KMS-11 (cell line): Measurements from ENCODE around the gene MT1E.

Experiments used
- H2AFZ ChIP-seq: fragments of 200-600 bp; sonication (generic); 2 replicates; pipeline ENCODE4 v1.6.1; 2016; ENCODE audit warnings: antibody characterized with exemption, mixed run types, low read depth
- H3K27ac ChIP-seq: fragments of 200-600 bp; sonication (generic); 2 replicates; pipeline ENCODE4 v1.6.1; 2016; ENCODE audit warnings: mild to moderate bottlenecking, mixed run types
- H3K27me3 ChIP-seq: fragments of 200-600 bp; sonication (generic); 2 replicates; pipeline ENCODE4 v1.6.1; 2017; ENCODE audit warnings: mild to moderate bottlenecking, low read depth, mixed run types, moderate library complexity; ENCODE audit not compliant: insufficient read depth
- H3K36me3 ChIP-seq: fragments of 200-600 bp; sonication (generic); 2 replicates; pipeline ENCODE4 v1.6.1; 2017; ENCODE audit warnings: mild to moderate bottlenecking, mixed run types; ENCODE audit not compliant: insufficient read depth
- H3K4me1 ChIP-seq: fragments of 200-600 bp; sonication (generic); 2 replicates; pipeline ENCODE4 v1.6.1; 2016; ENCODE audit warnings: mild to moderate bottlenecking, low read depth, mixed run types; ENCODE audit not compliant: poor library complexity, severe bottlenecking
- H3K4me2 ChIP-seq: fragments of 200-600 bp; sonication (generic); 2 replicates; pipeline ENCODE4 v1.7.0; 2016; ENCODE audit warnings: mild to moderate bottlenecking, mixed run types
- H3K4me3 ChIP-seq: fragments of 200-600 bp; sonication (generic); IDR thresholded peaks from 2 replicates; pipeline ENCODE4 v1.6.1; 2017; ENCODE audit warnings: low read depth, low read length, mixed read lengths; ENCODE audit not compliant: insufficient read depth
- H3K79me2 ChIP-seq: fragments of 200-600 bp; sonication (generic); 2 replicates; pipeline ENCODE4 v1.6.1; 2016; ENCODE audit warnings: low read depth, mixed run types; ENCODE audit not compliant: insufficient read depth
- H3K9ac ChIP-seq: fragments of 200-600 bp; sonication (generic); 2 replicates; pipeline ENCODE4 v1.6.1; 2016; ENCODE audit warnings: mild to moderate bottlenecking, mixed run types
- H4K20me1 ChIP-seq: fragments of 200-600 bp; sonication (generic); 2 replicates; pipeline ENCODE4 v1.6.1; 2016; ENCODE audit warnings: mild to moderate bottlenecking, mixed run types; ENCODE audit not compliant: insufficient read depth
- CTCF ChIP-seq: fragments of 200-600 bp; sonication (generic); conservative IDR thresholded peaks from 2 replicates; pipeline ENCODE4 v1.6.1; 2017; ENCODE audit warnings: low read depth, mild to moderate bottlenecking, antibody characterized with exemption, low read length, moderate library complexity, mixed read lengths

Gene MT1E

GRCh38 chr16:56615353-56615752, 10.2 kb upstream of the MT1E start:
- Histone ChIP-seq H3K4me1 (no peaks in the 10 kb centered on the region), H4K20me1 (no peaks in the 10 kb centered on the region), H2AFZ (no peak overlapping the region), H3K27me3 (peaks cover 5% of the 10 kb centered on the region; the same call in 1 of the 2 replicates), H3K36me3 (no peaks in the 10 kb centered on the region), H3K4me2 (no peak overlapping the region), H3K9ac (no peak overlapping the region), H3K4me3 (no peak overlapping the region), H3K27ac (no peak overlapping the region), H3K79me2 (no peaks in the 10 kb centered on the region)
- TF ChIP-seq CTCF, result no peak

- Histone ChIP-seq H3K4me1 (no peaks in the 10 kb centered on the region), H3K79me2 (no peaks in the 10 kb centered on the region), H3K4me2 (no peak overlapping the region), H3K27ac (no peak overlapping the region), H3K9ac (no peak overlapping the region), H3K27me3 (no peaks in the 10 kb centered on the region), H2AFZ (no peak overlapping the region), H3K4me3 (no peak overlapping the region), H4K20me1 (no peaks in the 10 kb centered on the region), H3K36me3 (no peaks in the 10 kb centered on the region)
- no peak for TF ChIP-seq CTCF
Observed at GRCh38 chr16:56616608-56617211, 8.9 kb upstream of the MT1E start.

- Histone ChIP-seq H2AFZ (no peak overlapping the region), H4K20me1 (no peaks in the 10 kb centered on the region), H3K4me3 (no peak overlapping the region), H3K27ac (no peak overlapping the region), H3K79me2 (no peaks in the 10 kb centered on the region), H3K4me2 (no peak overlapping the region), H3K36me3 (no peaks in the 10 kb centered on the region), H3K4me1 (no peaks in the 10 kb centered on the region), H3K9ac (no peak overlapping the region), H3K27me3 (no peaks in the 10 kb centered on the region)
- no peak for TF ChIP-seq CTCF
Observed at GRCh38 chr16:56617212-56618085, 8.1 kb upstream of the MT1E start.

- no peak overlapping the region for H3K4me2 ChIP-seq
- no peak overlapping the region for H3K27ac ChIP-seq
- no peak for TF ChIP-seq CTCF
- H3K79me2 ChIP-seq, result no peaks in the 10 kb centered on the region
- H3K4me1 ChIP-seq, result no peaks in the 10 kb centered on the region
- H3K9ac ChIP-seq, result no peak overlapping the region
- H4K20me1 ChIP-seq, result no peaks in the 10 kb centered on the region
- no peaks in the 10 kb centered on the region for H3K27me3 ChIP-seq
- H3K36me3 ChIP-seq, result no peaks in the 10 kb centered on the region
- no peak overlapping the region for H2AFZ ChIP-seq
- H3K4me3 ChIP-seq, result no peak overlapping the region
Observed at GRCh38 chr16:56618138-56618537, 7.4 kb upstream of the MT1E start.
